GM19193 (cell line): ENCODE data around the gene C1orf159.

Experiments
- POLR2A ChIP-seq: IDR thresholded peaks from 4 replicates; pipeline ENCODE4 v1.6.1; 2011; ENCODE audit not compliant: insufficient read depth, insufficient read length; ENCODE audit errors: extremely low read depth

The C1orf159 gene

DNA sequence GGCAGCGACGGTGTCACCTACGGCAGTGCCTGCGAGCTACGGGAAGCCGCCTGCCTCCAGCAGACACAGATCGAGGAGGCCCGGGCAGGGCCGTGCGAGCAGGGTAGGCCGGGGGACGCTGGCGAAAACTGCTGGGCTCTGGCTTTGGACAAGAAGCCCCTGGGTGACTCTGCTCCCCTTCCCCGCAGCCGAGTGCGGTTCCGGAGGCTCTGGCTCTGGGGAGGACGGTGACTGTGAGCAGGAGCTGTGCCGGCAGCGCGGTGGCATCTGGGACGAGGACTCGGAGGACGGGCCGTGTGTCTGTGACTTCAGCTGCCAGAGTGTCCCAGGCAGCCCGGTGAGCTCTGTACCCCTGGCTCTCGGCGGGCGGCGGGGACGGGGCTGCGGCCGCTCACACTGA is 72.0 kb downstream of the C1orf159 start:
- no peak for TF ChIP-seq POLR2A

DNA sequence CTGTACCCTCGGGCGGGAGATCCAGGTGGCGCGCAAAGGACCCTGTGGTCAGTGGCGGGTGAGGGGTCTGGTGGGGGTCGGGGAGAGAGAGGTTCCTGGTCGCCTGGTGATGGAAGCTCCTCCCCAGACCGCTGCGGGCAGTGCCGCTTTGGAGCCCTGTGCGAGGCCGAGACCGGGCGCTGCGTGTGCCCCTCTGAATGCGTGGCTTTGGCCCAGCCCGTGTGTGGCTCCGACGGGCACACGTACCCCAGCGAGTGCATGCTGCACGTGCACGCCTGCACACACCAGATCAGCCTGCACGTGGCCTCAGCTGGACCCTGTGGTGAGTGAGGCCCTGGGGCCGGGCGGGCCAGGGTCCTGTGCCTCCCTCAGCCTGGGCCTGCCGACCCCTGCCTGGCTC is 72.5 kb downstream of the C1orf159 start:
- TF ChIP-seq POLR2A = no peak

- no peak for TF ChIP-seq POLR2A
Observed at GRCh38 chr1:1042835-1043234, 73.1 kb downstream of the C1orf159 start.

DNA sequence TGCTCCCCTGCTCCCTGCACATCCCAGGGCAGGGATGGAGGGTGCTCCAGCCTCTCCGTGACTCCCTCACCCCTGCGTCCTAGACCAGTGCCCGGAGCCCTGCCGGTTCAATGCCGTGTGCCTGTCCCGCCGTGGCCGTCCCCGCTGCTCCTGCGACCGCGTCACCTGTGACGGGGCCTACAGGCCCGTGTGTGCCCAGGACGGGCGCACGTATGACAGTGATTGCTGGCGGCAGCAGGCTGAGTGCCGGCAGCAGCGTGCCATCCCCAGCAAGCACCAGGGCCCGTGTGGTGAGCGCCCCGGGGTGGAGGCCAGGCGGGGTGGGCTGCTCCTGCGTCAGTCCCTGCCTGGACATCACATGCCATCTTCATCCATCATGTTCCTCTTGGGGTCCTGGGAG is 74.0 kb downstream of the C1orf159 start:
- no peak for TF ChIP-seq POLR2A

DNA sequence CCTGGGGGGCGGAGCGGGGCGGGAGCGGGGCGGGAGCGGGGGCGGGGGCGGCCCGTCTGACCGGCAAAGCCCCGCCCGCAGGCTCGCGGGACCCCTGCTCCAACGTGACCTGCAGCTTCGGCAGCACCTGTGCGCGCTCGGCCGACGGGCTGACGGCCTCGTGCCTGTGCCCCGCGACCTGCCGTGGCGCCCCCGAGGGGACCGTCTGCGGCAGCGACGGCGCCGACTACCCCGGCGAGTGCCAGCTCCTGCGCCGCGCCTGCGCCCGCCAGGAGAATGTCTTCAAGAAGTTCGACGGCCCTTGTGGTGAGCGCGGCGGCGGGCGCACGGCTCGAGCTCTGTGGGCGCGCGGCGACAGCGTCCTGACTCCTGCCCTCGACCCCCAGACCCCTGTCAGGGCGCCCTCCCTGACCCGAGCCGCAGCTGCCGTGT is 74.8 kb downstream of the C1orf159 start:
- no peak for TF ChIP-seq POLR2A

GRCh38 chr1:1040004-1040991 is 75.6 kb downstream of the C1orf159 start:
- no peak for TF ChIP-seq POLR2A

DNA sequence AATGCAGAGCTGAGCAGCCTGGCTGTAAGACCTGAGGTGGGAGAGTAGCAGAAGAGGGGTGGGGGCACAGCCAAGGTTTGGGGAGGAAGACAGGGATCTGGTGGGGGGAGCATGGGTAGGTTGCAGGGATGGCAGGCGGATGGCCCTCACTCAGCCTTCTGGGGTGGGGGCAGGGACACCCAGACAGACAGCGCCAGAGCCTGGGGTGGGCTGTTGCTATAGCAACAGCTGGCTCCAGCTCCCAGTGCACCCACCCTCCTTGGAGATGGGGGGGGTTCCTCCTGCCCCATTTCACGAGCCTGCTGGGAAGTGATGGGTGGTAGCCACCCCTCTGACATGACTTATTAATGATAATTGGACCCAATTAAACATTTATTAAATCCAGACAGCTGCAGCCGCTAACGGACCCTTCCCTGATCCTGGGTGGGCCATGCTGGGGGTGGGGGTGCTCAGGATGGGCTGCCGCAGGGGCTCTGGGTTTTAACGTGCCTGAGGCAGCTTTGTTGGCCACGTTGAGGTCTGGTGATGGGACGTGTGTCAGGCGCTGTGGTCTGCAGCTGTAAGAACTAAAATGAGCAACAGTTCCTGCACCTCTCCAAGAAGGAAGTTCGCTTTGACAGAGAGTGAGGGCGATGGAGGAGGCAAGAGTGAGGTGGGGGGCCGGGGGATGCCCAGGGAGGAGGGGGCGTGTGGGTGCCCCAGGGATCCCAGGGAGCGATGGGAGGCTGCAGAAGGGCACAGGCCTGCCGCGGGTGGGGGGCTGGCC is 76.6 kb downstream of the C1orf159 start:
- TF ChIP-seq POLR2A = no peak

DNA sequence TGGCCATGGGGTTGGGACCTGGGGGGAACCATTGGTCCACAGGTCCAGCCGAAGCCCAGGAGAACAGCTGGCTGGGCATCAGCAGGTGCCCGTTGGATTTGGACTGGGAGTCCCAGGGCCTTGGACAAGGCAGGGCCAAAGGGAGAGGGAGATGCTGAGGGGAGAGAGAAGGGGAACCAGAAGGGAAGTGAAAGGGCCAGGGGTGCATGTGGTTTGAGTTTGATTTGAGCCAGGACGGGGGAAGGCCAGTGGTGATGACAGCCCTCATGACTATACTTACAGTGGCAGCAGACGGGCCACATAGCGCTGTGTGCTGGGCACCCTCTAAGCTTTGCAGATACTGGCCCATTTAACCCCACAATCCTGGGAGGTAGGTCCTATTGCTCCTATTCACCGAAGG is 77.2 kb downstream of the C1orf159 start:
- no peak for TF ChIP-seq POLR2A

DNA sequence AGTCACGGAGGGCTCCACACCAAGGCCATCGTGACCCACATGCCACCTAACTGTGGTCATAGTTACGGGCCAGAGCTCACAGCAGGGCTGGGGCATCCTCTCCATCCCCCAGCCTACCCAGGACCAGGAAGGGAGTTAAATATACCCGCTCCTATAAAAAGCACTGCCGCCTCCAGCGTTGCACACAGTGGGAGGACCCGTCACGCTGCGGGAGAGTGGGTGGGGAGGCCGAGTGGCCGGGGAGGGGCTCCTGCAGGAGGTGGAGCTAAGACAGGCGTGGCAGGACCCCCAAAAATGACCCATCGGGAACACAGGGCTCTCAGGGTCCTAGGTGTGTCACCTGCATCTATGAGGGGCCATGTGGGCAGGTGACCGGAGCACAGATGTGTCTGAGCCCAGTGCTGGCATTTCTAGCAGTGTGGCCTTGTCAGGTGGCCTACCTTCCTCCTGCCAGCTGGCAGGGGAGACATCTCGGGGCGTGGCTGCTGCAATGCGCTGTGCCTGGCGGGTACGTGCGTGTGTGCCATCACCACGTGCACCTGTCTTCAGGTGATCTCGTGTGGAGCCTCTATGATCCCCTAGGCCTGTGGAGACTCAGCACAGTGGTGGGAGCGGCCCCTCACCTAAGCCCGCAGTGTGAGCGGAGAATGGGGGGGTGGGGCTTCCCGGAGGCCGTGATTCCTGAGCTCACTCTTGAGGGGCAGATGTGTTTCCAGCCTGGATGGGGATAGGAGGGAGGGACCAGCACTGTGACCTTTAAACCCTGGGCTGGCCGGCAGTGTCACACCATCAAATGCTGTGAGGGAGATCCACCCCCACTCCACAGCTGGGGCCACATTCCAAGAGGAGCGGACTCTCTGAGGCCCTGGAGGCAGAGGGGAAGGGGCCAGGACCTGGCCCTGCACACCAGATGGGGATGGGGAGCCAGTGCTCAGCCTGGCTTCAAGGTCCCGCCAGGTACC is 78.2 kb downstream of the C1orf159 start:
- TF ChIP-seq POLR2A = no peak

- no peak for TF ChIP-seq POLR2A
Observed at GRCh38 chr1:1035291-1035943, 80.5 kb downstream of the C1orf159 start.

DNA sequence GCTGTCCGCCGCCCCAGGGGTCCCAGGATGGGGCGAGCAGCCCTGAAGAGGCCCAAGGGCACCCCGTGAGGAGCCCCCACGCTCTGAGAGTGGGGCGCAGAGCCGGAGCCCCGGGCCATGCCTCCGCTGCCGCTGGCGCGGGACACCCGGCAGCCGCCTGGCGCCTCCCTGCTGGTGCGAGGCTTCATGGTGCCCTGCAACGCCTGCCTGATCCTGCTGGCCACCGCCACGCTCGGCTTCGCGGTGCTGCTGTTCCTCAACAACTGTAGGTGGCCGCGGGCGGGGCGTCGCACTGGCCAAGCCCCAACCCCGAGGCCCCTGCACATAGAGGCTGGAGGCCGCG is 81.5 kb downstream of the C1orf159 start:
- no peak for TF ChIP-seq POLR2A

- TF ChIP-seq POLR2A = no peak
Observed at GRCh38 chr1:1033731-1034438, 82.0 kb downstream of the C1orf159 start.

DNA sequence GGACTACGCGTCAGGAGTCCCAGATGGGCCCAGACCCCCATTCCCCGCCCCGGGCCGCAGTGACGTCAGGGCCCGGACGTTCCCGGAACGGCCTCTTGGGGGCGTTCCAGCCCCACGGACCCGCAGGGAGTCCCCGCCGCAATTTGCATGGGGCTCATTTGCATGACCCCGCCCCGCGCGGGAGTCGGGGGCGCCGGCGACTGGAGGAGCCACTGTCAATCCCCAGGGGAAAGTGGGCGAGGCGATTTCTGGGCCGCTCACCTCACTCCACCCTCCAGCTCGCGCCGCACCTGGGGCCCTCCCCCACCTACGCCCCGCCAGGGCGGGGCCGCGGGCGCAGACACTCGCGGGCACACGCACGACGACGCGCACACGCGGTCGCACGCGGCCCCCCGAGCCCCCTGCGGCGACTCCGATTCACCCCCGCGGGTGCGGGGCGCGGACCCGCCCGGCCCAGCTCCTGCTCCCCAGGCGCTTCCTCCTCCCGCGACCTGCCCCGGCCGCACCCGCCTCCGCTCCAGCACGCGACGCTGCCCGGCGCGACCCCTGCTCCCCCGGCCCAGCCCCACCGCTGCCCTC is 82.8 kb downstream of the C1orf159 start:
- TF ChIP-seq POLR2A = no peak
